Neutrophil (primary cell): ENCODE results near the gene JAK1.

Source experiments
- H3K27ac ChIP-seq: fragments of 200-600 bp; sonication (generic); 2 replicates; pipeline ENCODE4 v1.5.1; 2016; ENCODE audit warnings: mild to moderate bottlenecking, moderate library complexity
- H3K27me3 ChIP-seq: fragments of 200-600 bp; sonication (generic); 2 replicates; pipeline ENCODE4 v1.6.0; 2016; ENCODE audit warnings: mild to moderate bottlenecking
- H3K36me3 ChIP-seq: fragments of 200-600 bp; sonication (generic); 2 replicates; pipeline ENCODE4 v1.5.1; 2017
- H3K4me1 ChIP-seq, 2 experiments: fragments of 200-600 bp in 1 of 2; sonication (generic) in 1 of 2; 1 replicate in 1 of 2; 2 replicates in 1 of 2; pipeline versions ENCODE4 v1.5.1 to v1.6.1; 2013 to 2016; ENCODE audit warnings: low read depth in 1 of 2, low read length in 1 of 2, mild to moderate bottlenecking in 1 of 2, moderate library complexity in 1 of 2; ENCODE audit not compliant: control insufficient read depth in 1 of 2, insufficient read depth in 1 of 2
- H3K4me3 ChIP-seq, 2 experiments: fragments of 200-600 bp in 1 of 2; sonication (generic) in 1 of 2; 1 replicate in 1 of 2; 2 replicates in 1 of 2; pipeline ENCODE4 v1.5.1; 2013 to 2016; ENCODE audit warnings: low read depth in 1 of 2, low read length in 1 of 2, mild to moderate bottlenecking in 1 of 2, moderate library complexity in 1 of 2
- H3K9me3 ChIP-seq: fragments of 200-600 bp; sonication (generic); 2 replicates; pipeline ENCODE4 v1.5.1; 2016
- CTCF ChIP-seq: fragments of 200-600 bp; sonication (generic); IDR thresholded peaks from 2 replicates; pipeline ENCODE4 v1.5.1; 2016; ENCODE audit warnings: antibody characterized with exemption

JAK1 gene

GRCh38 chr1:64944913-64945312 is 21.4 kb downstream of the JAK1 start:
- Histone ChIP-seq H3K27ac (no peak overlapping the region), H3K27me3 (no peaks in the 10 kb centered on the region), H3K36me3 (no peaks in the 10 kb centered on the region), H3K4me3 (no peak overlapping the region), H3K4me1 (peaks cover 23 to 41% of the 10 kb centered on the region in 2 experiments), H3K9me3 (no peaks in the 10 kb centered on the region)
- no peak for TF ChIP-seq CTCF

- no peaks in the 10 kb centered on the region for H3K9me3 ChIP-seq
- TF ChIP-seq CTCF, result no peak
- no peak overlapping the region for H3K4me3 ChIP-seq
- H3K36me3 ChIP-seq, result no peaks in the 10 kb centered on the region
- no peak overlapping the region for H3K27ac ChIP-seq
- peaks cover 13 to 29% of the 10 kb centered on the region in 2 experiments for H3K4me1 ChIP-seq
- no peaks in the 10 kb centered on the region for H3K27me3 ChIP-seq
Observed at GRCh38 chr1:64942675-64943074, 23.7 kb downstream of the JAK1 start.

GRCh38 chr1:64942118-64942517 is 24.2 kb downstream of the JAK1 start:
- H3K9me3 ChIP-seq, result no peaks in the 10 kb centered on the region
- no peaks in the 10 kb centered on the region for H3K27me3 ChIP-seq
- no peak for TF ChIP-seq CTCF
- no peak overlapping the region for H3K4me3 ChIP-seq
- peak overlapping the region; percentile 5 for H3K27ac ChIP-seq
- H3K36me3 ChIP-seq, result no peaks in the 10 kb centered on the region
- peaks cover 13 to 29% of the 10 kb centered on the region in 2 experiments for H3K4me1 ChIP-seq

- Histone ChIP-seq H3K27me3 (no peaks in the 10 kb centered on the region), H3K4me1 (peaks cover 13 to 29% of the 10 kb centered on the region in 2 experiments)
- no peak for TF ChIP-seq CTCF
Observed at GRCh38 chr1:64941461-64942117, 24.8 kb downstream of the JAK1 start.

GRCh38 chr1:64940025-64940424 is 26.3 kb downstream of the JAK1 start:
- H3K4me3 ChIP-seq, result no peak overlapping the region
- peak overlapping the region; percentile 38 for H3K27ac ChIP-seq
- H3K36me3 ChIP-seq, result no peaks in the 10 kb centered on the region
- H3K4me1 ChIP-seq, result peaks cover 15 to 37% of the 10 kb centered on the region in 2 experiments
- TF ChIP-seq CTCF, result no peak
- H3K27me3 ChIP-seq, result no peaks in the 10 kb centered on the region
- H3K9me3 ChIP-seq, result no peaks in the 10 kb centered on the region

More at GRCh38 chr1:64941461-64942117, 24.8 kb downstream of the JAK1 start:
- no peak overlapping the region for H3K4me3 ChIP-seq
- H3K36me3 ChIP-seq, result no peaks in the 10 kb centered on the region
- peak overlapping the region; percentile 5 for H3K27ac ChIP-seq
- H3K9me3 ChIP-seq, result no peaks in the 10 kb centered on the region
